GM19023 (cell line): ENCODE results near the gene ROGDI.

Source experiments
- ATAC-seq: cut with Tn5 transposase; IDR thresholded peaks from one replicate; pipeline ENCODE4 v1.9.1; 2021; ENCODE audit warnings: mild to moderate bottlenecking, moderate library complexity; ENCODE audit not compliant: unreplicated experiment

The ROGDI gene, protein sequence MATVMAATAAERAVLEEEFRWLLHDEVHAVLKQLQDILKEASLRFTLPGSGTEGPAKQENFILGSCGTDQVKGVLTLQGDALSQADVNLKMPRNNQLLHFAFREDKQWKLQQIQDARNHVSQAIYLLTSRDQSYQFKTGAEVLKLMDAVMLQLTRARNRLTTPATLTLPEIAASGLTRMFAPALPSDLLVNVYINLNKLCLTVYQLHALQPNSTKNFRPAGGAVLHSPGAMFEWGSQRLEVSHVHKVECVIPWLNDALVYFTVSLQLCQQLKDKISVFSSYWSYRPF

DNA sequence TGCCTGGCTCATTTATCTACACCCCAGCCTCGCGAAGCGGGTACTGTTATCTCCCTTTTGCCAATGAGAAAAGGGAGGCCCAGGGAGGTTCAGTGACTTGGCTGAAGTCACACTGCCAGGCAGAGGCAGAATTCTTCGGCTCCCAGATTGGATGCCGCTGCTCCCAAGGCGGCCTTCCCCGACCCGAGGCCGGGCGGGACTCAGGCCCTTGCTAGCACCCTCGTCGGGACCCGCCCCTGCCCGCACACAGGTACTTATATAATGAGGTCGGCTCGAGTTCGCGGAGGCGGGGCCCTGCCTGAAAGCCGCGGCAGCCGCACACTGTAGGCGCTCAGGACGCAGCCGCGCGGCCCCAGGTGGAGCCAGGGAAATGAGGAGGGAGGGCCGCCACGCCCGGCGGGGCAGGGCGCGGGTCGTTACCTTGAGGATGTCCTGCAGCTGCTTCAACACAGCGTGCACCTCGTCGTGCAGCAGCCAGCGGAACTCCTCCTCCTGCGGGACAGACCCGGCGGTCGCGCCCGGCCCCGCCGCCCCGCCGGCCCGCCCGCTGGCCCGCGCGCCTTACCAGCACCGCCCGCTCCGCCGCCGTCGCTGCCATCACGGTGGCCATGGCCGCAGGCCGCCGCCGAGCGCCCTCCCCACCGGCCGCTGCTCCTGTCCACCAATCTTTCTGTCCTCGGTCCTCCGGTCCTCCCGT is at the start of gene ROGDI:
ROGDI (minus strand) TSS at position 672 of the 697 bp plus-strand sequence; CDS start at position 610, 62 bp downstream.
- ATAC-seq, result peak; percentile 50

DNA sequence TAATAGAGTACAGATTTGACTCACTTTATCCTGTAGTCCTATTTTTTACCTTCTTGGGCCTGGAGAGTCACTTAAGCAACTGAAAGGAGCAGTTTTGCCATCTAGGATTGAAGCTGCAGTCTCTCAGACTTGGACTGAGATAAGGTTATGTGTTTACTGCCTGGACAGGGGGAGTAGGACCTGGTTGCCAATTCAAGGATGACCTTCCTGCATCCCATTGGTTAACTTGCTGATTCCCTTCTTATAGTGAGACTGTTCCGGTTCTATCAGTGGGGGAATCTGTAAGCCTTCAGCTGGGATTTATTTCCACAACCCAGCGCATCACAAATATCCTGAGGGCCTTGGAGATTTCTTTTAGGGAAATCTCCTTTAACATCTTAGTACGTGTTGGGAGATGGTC is 47.8 kb upstream of the ROGDI start:
- no peak for ATAC-seq

DNA sequence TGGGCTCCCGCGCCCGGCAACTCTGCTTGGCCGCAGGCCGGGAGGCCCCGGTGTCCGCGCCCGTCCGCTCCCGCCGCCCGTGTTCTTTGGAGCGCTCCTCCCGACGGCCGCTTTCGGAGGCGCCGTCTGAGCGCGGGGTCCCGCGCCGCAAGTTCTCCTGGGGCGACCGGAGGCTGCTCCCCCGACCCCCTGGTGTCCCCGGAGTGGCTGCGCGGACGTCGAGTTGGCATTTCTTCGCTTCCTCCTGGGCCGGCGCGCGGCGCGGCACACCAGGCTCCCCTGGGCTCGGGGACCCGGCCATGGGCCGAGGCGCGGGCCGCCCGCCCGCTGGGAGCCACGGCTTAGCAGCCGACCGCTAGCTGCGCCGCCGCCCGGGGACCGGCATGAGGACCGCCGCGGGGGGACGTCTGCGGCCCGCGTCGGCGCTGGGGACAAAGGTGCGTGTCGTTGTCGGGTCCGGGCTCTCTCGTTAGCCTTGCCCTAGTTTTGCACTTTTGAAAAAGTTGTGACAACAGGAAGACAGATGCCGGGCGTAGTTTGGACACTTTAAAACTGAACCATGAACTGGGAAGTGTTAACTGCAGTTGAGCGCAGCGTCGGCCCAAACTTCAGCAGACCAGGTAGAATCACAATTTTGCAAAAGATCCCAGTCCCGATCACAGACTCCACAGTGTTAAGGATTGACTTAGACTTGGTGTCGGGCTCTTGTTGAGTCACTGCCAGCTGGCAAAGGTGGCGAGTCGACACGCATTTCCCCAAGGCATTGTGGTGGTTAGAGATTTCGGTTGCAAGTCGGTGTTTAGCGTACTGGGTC is 45.5 kb upstream of the ROGDI start:
- ATAC-seq, result peak; percentile 27

DNA sequence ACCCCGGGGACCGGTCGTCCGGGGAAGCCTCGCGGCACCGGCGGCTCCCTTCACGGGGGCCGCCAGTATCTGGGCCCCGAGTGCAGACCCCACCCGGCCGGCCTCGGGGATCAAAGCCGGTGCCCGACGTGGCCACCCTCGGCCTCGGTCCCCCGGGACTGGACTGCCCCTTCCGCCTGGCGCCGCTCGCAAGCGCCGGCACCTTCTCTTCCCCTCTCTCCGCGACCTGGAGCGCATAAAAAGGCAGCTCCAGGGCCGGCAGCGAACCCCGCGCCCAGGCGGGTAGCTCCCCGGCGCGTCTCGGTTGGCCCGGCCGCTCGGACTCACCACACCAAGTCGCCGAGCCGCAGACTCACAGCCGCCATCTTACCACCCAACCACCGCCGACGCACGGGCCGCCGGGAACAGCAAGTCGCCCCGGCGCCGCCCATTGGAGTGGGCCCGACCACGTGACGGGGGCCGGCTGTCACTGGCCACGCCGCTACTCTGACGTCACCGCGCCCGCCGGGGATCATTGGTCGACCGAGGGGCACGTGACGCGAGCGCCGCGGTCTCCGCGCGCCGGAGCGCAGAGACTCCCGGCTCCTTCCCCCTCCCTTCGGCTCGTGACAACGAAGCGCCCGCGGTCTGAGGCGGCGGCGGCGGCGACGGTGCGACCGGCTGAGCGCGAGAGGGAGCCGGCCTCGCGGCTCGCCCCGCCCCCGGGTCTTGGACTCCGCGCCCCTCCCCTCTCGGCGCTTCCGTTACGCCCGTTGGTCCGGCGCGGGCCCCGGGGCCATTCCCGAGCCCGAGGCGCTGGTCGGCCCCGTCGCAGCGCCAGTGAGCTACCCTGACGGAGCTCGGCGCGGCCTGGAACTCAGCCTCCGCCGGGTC is 44.7 kb upstream of the ROGDI start, which contains the start of the genes GLYR1 and UBN1:
GLYR1 (minus strand) TSS at position 388 of the 873 bp plus-strand sequence; CDS start at position 365, 23 bp downstream.
UBN1 (plus strand) TSS at position 581 of the 873 bp plus-strand sequence. CDS start 5,437 bp downstream, outside the sequence.
- peak; percentile 87 for ATAC-seq

DNA sequence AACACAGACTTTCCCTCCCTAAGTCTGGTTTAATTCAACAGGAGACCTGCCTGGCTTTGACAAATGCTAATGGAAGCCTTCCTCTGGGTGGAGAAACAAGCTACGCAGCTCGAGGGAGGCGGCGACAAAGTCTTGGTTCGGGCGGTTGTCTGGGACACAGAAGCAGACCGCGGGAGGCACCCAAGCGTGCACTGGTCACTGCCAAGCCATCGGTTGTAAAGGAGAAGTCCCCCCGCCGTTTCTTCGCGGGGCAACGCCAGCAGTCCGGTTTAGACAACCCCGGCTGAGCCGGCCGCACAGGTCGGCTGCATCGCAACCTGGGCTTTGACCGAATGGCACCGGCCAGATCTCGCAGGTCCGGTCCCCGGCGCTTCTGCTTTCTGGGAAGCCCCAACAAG is 44.1 kb upstream of the ROGDI start:
- peak; percentile 11 for ATAC-seq

DNA sequence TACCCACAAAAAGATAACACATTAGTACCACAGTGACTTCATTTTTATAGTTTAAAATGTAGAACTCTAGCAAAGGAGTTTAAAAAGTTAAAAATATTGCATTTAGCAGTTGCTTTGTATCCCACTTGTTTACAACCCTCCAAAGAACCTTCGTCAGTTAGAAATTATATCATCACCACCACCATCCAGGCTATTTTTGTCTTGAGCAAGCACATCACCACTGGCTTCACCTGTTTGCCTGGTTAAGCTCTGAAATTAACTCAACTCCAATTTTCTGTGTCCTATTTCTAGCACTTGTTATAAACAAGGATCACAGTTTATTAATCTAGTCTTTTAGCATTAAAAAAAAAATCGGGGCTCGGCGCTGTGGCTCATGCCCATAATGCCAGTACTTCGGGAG is 38.6 kb upstream of the ROGDI start:
- ATAC-seq, result no peak

DNA sequence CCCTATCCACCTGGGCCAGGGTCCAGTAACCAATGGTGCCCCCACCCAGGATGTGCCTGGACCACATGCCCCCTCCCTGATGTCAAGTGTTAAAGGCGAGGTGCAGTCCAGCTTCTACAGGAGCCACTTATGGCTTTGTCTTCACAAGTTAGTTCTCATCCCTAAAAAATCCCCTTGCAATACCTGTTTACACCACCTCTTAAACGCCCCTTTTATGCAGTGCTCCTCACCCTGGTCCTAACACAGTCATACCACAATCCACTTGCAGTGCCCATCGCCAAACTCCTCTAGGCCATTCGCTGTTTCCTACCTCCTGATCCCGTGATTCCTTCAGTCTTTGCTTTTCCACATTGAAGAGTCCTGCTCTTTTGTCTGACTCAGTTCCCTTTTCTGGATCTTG is 37.5 kb upstream of the ROGDI start:
- no peak for ATAC-seq

DNA sequence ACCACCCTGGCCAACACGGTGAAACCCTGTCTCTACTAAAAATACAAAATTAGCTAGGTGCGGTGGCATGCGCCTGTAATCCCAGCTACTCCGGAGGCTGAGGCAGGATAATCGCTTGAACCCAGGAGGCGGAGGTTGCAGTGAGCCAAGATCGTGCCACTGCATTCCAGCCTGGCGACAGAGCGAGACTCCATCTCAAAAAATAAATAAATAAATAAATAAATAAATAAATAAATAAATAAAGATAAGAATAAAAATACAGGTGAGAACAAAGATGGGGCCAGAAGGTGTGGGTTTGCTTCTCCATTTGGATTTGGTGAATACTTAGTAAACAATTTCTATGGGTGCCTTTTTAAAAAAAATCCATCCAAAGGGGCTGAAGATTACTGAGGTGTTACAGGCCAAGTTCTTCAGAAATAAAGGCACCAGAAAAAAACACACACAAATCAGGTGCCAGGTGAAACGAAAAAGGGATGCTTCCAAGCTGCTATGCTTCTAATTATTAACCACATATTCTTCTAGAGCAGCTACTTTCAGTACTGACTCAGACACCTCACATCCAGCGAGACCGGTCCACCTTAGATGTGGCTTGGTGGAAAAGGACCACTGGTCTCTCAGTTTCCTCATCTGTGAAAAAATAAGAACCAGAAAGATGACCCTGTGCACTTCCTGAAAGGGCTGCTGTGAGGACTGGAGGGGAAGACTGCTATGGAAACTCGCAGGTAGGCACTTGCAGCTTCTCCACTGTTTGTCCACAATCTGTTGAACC is 35.5 kb upstream of the ROGDI start:
- ATAC-seq, result no peak

DNA sequence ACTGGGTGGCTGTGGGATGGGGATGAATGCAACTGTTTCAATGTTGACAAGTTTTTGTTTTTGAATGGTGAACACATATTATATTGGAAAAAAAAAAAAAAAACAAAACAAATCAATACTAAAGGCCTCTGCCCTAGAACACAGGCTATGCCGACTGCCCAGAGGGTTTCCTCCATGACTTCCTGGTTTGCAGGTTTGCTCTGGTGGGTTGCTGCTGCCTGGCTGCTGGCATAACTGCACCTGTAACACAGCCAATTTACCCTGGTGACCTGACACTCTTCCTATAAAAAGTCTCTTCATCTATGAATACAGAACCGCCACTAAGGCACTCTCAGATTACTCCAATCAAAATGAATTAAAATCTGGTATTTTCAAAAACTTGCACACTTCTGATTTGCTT is 34.3 kb upstream of the ROGDI start:
- no peak for ATAC-seq

DNA sequence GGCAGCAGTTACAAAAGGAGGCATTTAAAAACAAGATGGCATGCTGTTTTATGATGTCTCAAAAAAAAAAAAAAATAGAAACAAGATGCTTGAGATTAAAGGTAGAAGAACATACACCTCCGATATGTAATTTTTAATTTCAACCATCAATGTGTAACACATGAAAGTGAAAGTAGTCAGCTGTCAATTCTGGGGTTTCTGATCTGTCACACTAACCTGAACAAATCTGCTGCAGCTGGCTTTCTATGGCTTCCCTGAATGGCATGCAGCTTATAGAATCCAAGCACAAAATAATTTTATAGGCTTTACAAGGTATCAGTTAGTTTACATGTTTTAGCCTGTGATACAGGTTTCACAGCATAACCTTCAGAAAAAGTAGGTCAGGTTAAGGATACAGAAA is 31.2 kb upstream of the ROGDI start:
- ATAC-seq, result no peak

DNA sequence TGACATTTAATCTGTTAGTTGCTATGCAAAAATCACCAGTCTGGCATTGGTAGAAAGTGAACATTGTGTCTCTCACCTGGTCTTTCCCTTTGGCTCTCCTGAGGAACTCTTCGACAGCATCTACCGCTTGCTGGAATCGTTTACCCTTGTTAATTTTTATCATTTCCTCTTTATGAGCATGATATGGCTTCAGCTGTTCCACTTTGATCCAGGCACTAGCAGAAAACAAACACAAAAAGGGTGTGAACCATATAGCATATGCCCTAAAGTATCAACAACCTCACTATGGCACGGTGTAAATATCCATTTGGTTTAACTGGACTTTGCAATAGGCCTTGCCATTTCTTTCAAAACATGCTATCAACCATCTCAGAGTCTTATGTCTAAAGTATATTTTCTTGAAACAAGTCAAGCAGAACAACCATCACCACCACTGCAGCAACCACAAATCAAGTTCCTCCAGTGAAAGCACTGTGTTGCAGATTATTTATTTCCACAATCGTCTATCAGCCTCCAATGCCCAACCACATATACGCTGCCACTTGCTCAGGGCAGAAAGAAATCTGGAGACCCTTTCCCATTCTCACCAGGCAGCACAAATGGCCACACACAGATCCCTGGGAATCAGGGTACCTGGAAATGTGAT is 30.4 kb upstream of the ROGDI start:
- ATAC-seq, result no peak

DNA sequence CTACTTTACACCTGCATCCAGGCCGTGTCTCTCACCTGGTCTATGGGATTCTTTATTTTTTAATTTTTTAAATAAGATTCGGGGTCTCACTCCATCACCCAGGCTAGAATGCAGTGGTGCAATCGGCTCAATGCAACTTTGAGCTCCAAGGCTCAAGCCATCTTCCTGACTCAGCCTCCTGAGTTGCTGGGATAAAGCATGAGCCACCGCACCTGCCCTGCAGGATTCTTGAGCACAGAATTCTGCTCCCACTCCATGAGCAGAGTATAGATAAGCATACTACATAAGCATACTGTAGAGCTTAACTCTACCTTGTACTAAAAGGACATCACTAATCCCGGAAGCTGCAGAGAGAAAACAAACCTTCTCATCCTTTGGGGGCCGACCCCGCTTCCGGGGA is 29.2 kb upstream of the ROGDI start:
- ATAC-seq, result no peak

DNA sequence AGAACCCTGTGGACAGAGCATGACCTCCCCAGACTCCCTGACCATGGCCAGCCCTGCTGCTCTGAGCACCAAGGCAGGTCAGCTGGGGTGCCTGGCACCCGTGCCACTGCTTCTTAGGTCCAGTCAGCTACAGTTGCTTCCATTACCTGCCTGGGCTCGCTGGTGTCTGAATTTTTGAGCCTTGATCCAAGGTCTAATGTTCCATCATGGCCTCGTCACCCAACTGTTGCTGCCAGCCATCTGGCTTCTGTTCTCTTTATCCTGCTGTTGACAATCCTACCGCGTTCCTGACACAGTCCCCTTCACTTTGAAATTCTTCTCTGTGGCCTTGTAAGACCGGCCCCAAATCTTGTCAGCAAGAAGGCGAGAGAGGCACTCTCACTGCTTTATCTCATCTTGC is 28.0 kb upstream of the ROGDI start:
- no peak for ATAC-seq

DNA sequence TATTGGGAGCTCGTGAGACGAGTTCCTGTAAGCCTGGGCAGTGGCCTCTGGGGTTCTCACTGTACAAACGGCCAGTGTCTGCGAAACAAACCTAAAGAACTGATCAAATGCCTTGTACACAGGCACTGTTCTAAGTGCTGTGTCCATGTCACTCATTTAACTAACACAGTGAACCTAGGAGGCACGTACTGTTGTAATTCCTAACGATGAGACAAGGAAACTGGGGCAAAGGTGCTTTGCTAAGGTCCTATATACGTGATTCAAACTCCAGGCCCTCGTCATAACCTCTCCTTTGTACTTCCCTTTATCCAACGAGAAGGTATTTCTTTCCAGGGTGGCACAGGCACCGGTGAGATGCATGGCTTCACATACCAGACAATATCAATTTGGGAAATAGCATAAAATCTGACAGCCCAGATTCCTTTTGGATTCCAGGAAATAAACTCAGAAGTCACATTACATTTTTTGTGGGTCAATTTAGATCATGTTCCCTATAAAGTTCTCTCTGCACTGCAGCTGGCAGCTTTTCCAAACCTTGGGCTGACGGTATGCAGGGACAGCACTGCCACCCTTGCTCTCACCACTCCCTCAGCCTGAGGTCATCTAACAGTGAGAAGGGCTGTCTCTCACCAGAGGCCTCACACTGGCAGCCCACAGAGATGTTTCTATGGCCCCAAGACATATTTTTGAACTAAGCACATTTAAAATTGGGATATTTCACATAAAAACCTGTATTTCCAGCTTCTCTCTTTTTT is 26.3 kb upstream of the ROGDI start:
- no peak for ATAC-seq

DNA sequence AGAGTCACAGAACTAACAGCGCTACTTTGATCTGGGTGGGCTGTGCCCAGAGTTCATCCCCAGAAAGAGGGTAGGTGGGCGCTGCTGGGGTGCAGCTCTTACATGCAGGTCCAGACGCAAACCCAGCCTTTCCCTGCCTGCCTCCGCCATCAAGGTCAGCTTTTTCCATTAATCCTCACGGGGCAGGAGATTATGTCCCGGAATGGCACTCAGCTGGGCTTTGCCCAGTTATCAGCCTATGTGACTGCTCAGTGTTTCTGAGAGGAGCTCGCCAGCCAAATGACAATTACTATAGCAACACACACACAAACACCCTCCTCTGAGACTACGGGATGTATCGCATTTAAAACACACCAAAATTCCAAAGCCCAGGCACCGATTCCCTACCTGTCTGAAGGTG is 24.5 kb upstream of the ROGDI start:
- ATAC-seq, result no peak

DNA sequence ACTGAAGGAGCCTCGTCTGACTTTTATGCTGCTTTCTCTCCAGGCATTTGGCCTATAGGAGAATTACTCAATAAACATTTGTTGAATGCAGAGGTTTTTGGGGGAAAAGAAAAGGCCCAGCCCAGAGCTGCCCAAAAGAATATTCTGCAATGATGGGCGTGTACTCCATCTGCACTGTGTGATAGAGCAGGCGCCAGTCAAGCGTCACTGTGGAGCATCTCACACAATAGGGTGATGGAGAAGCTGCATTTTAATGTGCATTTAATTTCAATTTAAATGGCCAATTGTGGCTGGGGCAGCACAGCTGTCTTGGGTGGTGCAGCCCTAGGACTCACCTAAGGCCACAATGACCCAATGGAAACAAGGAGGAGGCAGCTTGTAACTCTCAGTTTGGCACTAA is 24.1 kb upstream of the ROGDI start:
- no peak for ATAC-seq

DNA sequence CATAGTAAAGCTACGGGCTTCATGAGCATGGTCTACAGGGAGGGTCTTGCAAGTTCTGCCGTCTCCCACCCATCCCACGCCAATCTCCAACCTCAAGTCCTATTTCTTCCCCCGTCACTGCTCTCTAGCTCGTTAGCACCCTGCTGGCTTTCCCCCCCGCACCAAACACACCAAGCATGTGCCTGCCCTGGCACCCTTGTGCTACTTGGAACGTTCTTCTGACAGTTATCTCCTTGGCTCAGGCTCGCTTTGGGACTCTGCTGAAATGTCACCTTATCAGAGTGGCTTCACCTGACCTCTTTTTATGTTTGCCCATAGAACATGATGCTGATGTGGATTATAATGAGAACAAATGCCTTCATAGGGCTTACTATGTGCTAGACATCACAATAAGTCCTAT is 22.8 kb upstream of the ROGDI start:
- no peak for ATAC-seq

DNA sequence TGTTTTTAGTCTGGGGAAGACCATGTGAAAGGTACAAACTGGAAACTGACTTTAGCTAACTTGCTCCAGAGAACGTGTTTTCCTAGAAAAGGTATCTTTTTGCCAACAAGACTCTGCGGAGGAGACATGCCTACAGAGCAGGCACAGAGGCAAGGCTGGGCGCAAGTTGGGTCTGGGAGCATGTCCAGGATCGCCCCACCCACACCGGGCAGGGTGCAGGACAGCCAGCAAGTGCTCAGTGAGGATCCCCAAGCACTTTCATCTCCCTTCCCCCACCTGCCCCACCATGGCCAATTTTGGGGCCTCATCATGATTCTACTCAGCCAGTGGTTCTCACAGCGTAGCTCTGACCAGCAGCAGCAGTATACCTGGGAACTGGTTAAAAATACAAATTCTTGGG is 18.2 kb upstream of the ROGDI start:
- no peak for ATAC-seq
